ENCODE results near the gene ZSCAN2. TPM values are rescaled to one million over a fixed set of nuclear protein-coding genes. Genes with fewer than 3 reads are reported as not detected.

The ZSCAN2 gene
- total RNA-seq, 4 donors from 2014 or later, result 2.5 to 8.6 (median 5.3) TPM

GRCh38 chr15:84588053-84588874 lies 12.5 kb upstream of the ZSCAN2 start:
- DNase-seq (ENCODE audit: low spot score in 2 of 2), result peak; percentile 92 to 93
- no peak for TF ChIP-seq POLR2AphosphoS5 (IDR thresholded peaks at IDR 0.05)
- peak; percentile 14 to 96 for TF ChIP-seq CTCF (IDR thresholded peaks at IDR 0.05)
- no peaks in the 10 kb centered on the region for H3K27me3 ChIP-seq
- no peak overlapping the region for H3K27ac ChIP-seq
- peak overlapping the region; percentile 42 for H3K4me3 ChIP-seq
- no peaks in the 10 kb centered on the region for H3K9me3 ChIP-seq
- H3K36me3 ChIP-seq, result no peaks in the 10 kb centered on the region
- whole genome bisulfite sequencing, result 35% methylated on average over 23 of the region's 26 CpGs
- peaks cover 10% of the 10 kb centered on the region for H3K4me1 ChIP-seq

- WGBS, result 82% methylated on average over 2 of the region's 2 CpGs
- Histone ChIP-seq H3K27ac (no peak overlapping the region), H3K9me3 (no peaks in the 10 kb centered on the region), H3K4me3 (no peak overlapping the region), H3K36me3 (no peaks in the 10 kb centered on the region), H3K4me1 (peaks cover 10% of the 10 kb centered on the region), H3K27me3 (no peaks in the 10 kb centered on the region)
- TF ChIP-seq CTCF (IDR thresholded peaks at IDR 0.05) (no peak), POLR2A (IDR thresholded peaks at IDR 0.05) (no peak), POLR2AphosphoS5 (IDR thresholded peaks at IDR 0.05) (no peak), EP300 (IDR thresholded peaks at IDR 0.05) (no peak)
- no peak for DNase-seq (ENCODE audit: low spot score in 2 of 2)
These were observed 10.4 kb upstream of the ZSCAN2 start for GRCh38 chr15:84590406-84590805.

GRCh38 chr15:84591815-84592214 lies 9.0 kb upstream of the ZSCAN2 start:
- H3K4me1 ChIP-seq, result peaks cover 10% of the 10 kb centered on the region
- TF ChIP-seq EP300 (IDR thresholded peaks at IDR 0.05), result no peak
- no peak for TF ChIP-seq CTCF (IDR thresholded peaks at IDR 0.05)
- no peak for TF ChIP-seq POLR2AphosphoS5 (IDR thresholded peaks at IDR 0.05)
- TF ChIP-seq POLR2A (IDR thresholded peaks at IDR 0.05), result no peak
- no peak overlapping the region for H3K27ac ChIP-seq
- DNase-seq (ENCODE audit: low spot score in 2 of 2), result no peak
- no peaks in the 10 kb centered on the region for H3K9me3 ChIP-seq
- WGBS, result 97% methylated on average over 1 of the region's 1 CpG
- no peak overlapping the region for H3K4me3 ChIP-seq
- H3K27me3 ChIP-seq, result no peaks in the 10 kb centered on the region
- no peaks in the 10 kb centered on the region for H3K36me3 ChIP-seq

GRCh38 chr15:84594617-84595290 lies 6.1 kb upstream of the ZSCAN2 start:
- peaks cover 2% of the 10 kb centered on the region for H3K4me1 ChIP-seq
- no peak for DNase-seq (ENCODE audit: low spot score in 2 of 2)
- 50% methylated on average over 3 of the region's 3 CpGs for WGBS
- H3K36me3 ChIP-seq, result no peaks in the 10 kb centered on the region
- H3K9me3 ChIP-seq, result no peaks in the 10 kb centered on the region
- no peak for TF ChIP-seq EP300 (IDR thresholded peaks at IDR 0.05)
- no peak for TF ChIP-seq POLR2A (IDR thresholded peaks at IDR 0.05)
- TF ChIP-seq POLR2AphosphoS5 (IDR thresholded peaks at IDR 0.05), result no peak
- H3K4me3 ChIP-seq, result no peak overlapping the region
- H3K27me3 ChIP-seq, result no peaks in the 10 kb centered on the region
- H3K27ac ChIP-seq, result no peak overlapping the region

- Histone ChIP-seq H3K4me1 (peaks cover 6% of the 10 kb centered on the region), H3K36me3 (no peaks in the 10 kb centered on the region), H3K27ac (no peak overlapping the region), H3K4me3 (no peak overlapping the region), H3K9me3 (no peaks in the 10 kb centered on the region), H3K27me3 (no peaks in the 10 kb centered on the region)
- TF ChIP-seq EP300 (IDR thresholded peaks at IDR 0.05), result no peak
- no peak for TF ChIP-seq CTCF (IDR thresholded peaks at IDR 0.05)
- no peak for TF ChIP-seq POLR2A (IDR thresholded peaks at IDR 0.05)
- TF ChIP-seq POLR2AphosphoS5 (IDR thresholded peaks at IDR 0.05), result no peak
- 100% methylated on average over 2 of the region's 2 CpGs for WGBS
- DNase-seq (ENCODE audit: low spot score in 2 of 2), result no peak
These were observed 5.1 kb upstream of the ZSCAN2 start for GRCh38 chr15:84595660-84596059.

Measured in suprapubic skin (tissue), 4 donors.